ENCODE measurements around the gene NUDT4.

NUDT4 gene

GRCh38 chr12:93422050-93422449 is 44.3 kb downstream of the NUDT4 start:
- H3K18ac ChIP-seq (ENCODE audit: low read length): no peak overlapping the region

GRCh38 chr12:93425736-93426411 is 48.1 kb downstream of the NUDT4 start:
- Histone ChIP-seq H3K9me3 (ENCODE audit: insufficient read depth, low read depth, low read length) (no peaks in the 10 kb centered on the region), H3K4me3 (ENCODE audit: low read depth, low read length) (no peak overlapping the region), H3K18ac (ENCODE audit: low read length) (no peak overlapping the region), H2BK5ac (ENCODE audit: low read depth, low read length, poor library complexity) (no peak overlapping the region), H3K9ac (ENCODE audit: low read length) (no peak overlapping the region), H4K12ac (ENCODE audit: low read depth, low read length) (no peak overlapping the region), H3K4me2 (ENCODE audit: low read length) (no peak overlapping the region), H3K14ac (ENCODE audit: low read length) (no peak overlapping the region), H3K79me1 (ENCODE audit: low read length) (no peaks in the 10 kb centered on the region), H3K27me3 (ENCODE audit: insufficient read depth, low read length) (no peaks in the 10 kb centered on the region), H3K23ac (ENCODE audit: low read length) (no peak overlapping the region), H2AK5ac (ENCODE audit: low read length) (no peak overlapping the region), H3K79me2 (ENCODE audit: control insufficient read depth, insufficient read depth, low read length, poor library complexity) (peaks cover 12% of the 10 kb centered on the region), H4K8ac (ENCODE audit: low read depth, low read length) (no peak overlapping the region), H2BK12ac (ENCODE audit: low read length) (no peak overlapping the region), H2AFZ (ENCODE audit: insufficient read depth, low read length, poor library complexity) (no peak overlapping the region), H3K4ac (ENCODE audit: low read depth, low read length) (peak overlapping the region; percentile 51), H3K27ac (ENCODE audit: low read depth, low read length) (no peak overlapping the region), H4K91ac (ENCODE audit: low read depth, low read length) (no peak overlapping the region), H2BK120ac (ENCODE audit: insufficient read depth, low read length, poor library complexity) (no peak overlapping the region), H3K4me1 (ENCODE audit: control insufficient read depth in 1 of 2, insufficient read depth in 2 of 2, low read length in 2 of 2) (peaks cover 2 to 3% of the 10 kb centered on the region in 2 experiments), H3K36me3 (ENCODE audit: control insufficient read depth in 1 of 2, insufficient read depth in 2 of 2, low read length in 2 of 2) (no peaks in the 10 kb centered on the region)
- WGBS (ENCODE audit: extremely low coverage, insufficient coverage, insufficient read length): no CpG with 5 or more reads among the region's 8 CpGs
- DNase-seq: no peak

More at GRCh38 chr12:93422050-93422449, 44.3 kb downstream of the NUDT4 start:
- H2BK12ac ChIP-seq (ENCODE audit: low read length): no peak overlapping the region
- WGBS (ENCODE audit: extremely low coverage, insufficient coverage, insufficient read length): no CpG with 5 or more reads among the region's 2 CpGs
- no peak overlapping the region for H3K4me3 ChIP-seq (ENCODE audit: low read depth, low read length)
- H3K9ac ChIP-seq (ENCODE audit: low read length): no peak overlapping the region
- H3K14ac ChIP-seq (ENCODE audit: low read length): no peak overlapping the region
- no peak overlapping the region for H4K12ac ChIP-seq (ENCODE audit: low read depth, low read length)
- no peak overlapping the region for H2BK120ac ChIP-seq (ENCODE audit: insufficient read depth, low read length, poor library complexity)
- H3K9me3 ChIP-seq (ENCODE audit: insufficient read depth, low read depth, low read length): no peaks in the 10 kb centered on the region
- no peak overlapping the region for H4K91ac ChIP-seq (ENCODE audit: low read depth, low read length)
- no peaks in the 10 kb centered on the region for H3K27me3 ChIP-seq (ENCODE audit: insufficient read depth, low read length)
- H3K4ac ChIP-seq (ENCODE audit: low read depth, low read length): no peak overlapping the region
- no peak overlapping the region for H3K23ac ChIP-seq (ENCODE audit: low read length)
- no peaks in the 10 kb centered on the region for H3K79me1 ChIP-seq (ENCODE audit: low read length)
- no peaks in the 10 kb centered on the region for H3K36me3 ChIP-seq (ENCODE audit: control insufficient read depth in 1 of 2, insufficient read depth in 2 of 2, low read length in 2 of 2)
- H2AK5ac ChIP-seq (ENCODE audit: low read length): no peak overlapping the region
- H3K4me1 ChIP-seq (ENCODE audit: control insufficient read depth in 1 of 2, insufficient read depth in 2 of 2, low read length in 2 of 2): no peaks in the 10 kb centered on the region
- peaks cover 9% of the 10 kb centered on the region for H3K79me2 ChIP-seq (ENCODE audit: control insufficient read depth, insufficient read depth, low read length, poor library complexity)
- H3K27ac ChIP-seq (ENCODE audit: low read depth, low read length): no peak overlapping the region
- no peak overlapping the region for H4K8ac ChIP-seq (ENCODE audit: low read depth, low read length)
- DNase-seq: no peak
- H3K4me2 ChIP-seq (ENCODE audit: low read length): no peak overlapping the region
- no peak overlapping the region for H2BK5ac ChIP-seq (ENCODE audit: low read depth, low read length, poor library complexity)
- no peak overlapping the region for H2AFZ ChIP-seq (ENCODE audit: insufficient read depth, low read length, poor library complexity)

GRCh38 chr12:93426412-93426805 is 48.7 kb downstream of the NUDT4 start:
- no peak overlapping the region for H3K4me2 ChIP-seq (ENCODE audit: low read length)
- H3K14ac ChIP-seq (ENCODE audit: low read length): no peak overlapping the region
- no peak overlapping the region for H4K91ac ChIP-seq (ENCODE audit: low read depth, low read length)
- H3K27me3 ChIP-seq (ENCODE audit: insufficient read depth, low read length): no peaks in the 10 kb centered on the region
- H3K9me3 ChIP-seq (ENCODE audit: insufficient read depth, low read depth, low read length): no peaks in the 10 kb centered on the region
- H4K12ac ChIP-seq (ENCODE audit: low read depth, low read length): no peak overlapping the region
- H3K27ac ChIP-seq (ENCODE audit: low read depth, low read length): no peak overlapping the region
- no peak overlapping the region for H4K8ac ChIP-seq (ENCODE audit: low read depth, low read length)
- peaks cover 2 to 3% of the 10 kb centered on the region in 2 experiments for H3K4me1 ChIP-seq (ENCODE audit: control insufficient read depth in 1 of 2, insufficient read depth in 2 of 2, low read length in 2 of 2)
- no peak overlapping the region for H3K4me3 ChIP-seq (ENCODE audit: low read depth, low read length)
- no CpG with 5 or more reads among the region's 1 CpG for WGBS (ENCODE audit: extremely low coverage, insufficient coverage, insufficient read length)
- H2AFZ ChIP-seq (ENCODE audit: insufficient read depth, low read length, poor library complexity): no peak overlapping the region
- no peak overlapping the region for H3K18ac ChIP-seq (ENCODE audit: low read length)
- peaks cover 12% of the 10 kb centered on the region for H3K79me2 ChIP-seq (ENCODE audit: control insufficient read depth, insufficient read depth, low read length, poor library complexity)
- no peak overlapping the region for H2BK5ac ChIP-seq (ENCODE audit: low read depth, low read length, poor library complexity)
- no peak overlapping the region for H3K9ac ChIP-seq (ENCODE audit: low read length)
- no peaks in the 10 kb centered on the region for H3K36me3 ChIP-seq (ENCODE audit: control insufficient read depth in 1 of 2, insufficient read depth in 2 of 2, low read length in 2 of 2)
- H2BK120ac ChIP-seq (ENCODE audit: insufficient read depth, low read length, poor library complexity): no peak overlapping the region
- no peaks in the 10 kb centered on the region for H3K79me1 ChIP-seq (ENCODE audit: low read length)
- no peak for DNase-seq
- H3K4ac ChIP-seq (ENCODE audit: low read depth, low read length): peak overlapping the region; percentile 83
- H3K23ac ChIP-seq (ENCODE audit: low read length): no peak overlapping the region
- H2BK12ac ChIP-seq (ENCODE audit: low read length): no peak overlapping the region
- no peak overlapping the region for H2AK5ac ChIP-seq (ENCODE audit: low read length)

GRCh38 chr12:93427779-93428564 is 50.2 kb downstream of the NUDT4 start:
- Histone ChIP-seq H3K36me3 (ENCODE audit: control insufficient read depth in 1 of 2, insufficient read depth in 2 of 2, low read length in 2 of 2) (no peaks in the 10 kb centered on the region), H3K9me3 (ENCODE audit: insufficient read depth, low read depth, low read length) (no peaks in the 10 kb centered on the region), H2BK120ac (ENCODE audit: insufficient read depth, low read length, poor library complexity) (no peak overlapping the region), H3K79me2 (ENCODE audit: control insufficient read depth, insufficient read depth, low read length, poor library complexity) (peaks cover 16% of the 10 kb centered on the region), H3K27me3 (ENCODE audit: insufficient read depth, low read length) (no peaks in the 10 kb centered on the region), H3K4me3 (ENCODE audit: low read depth, low read length) (no peak overlapping the region), H3K4ac (ENCODE audit: low read depth, low read length) (peak overlapping the region; percentile 97), H3K27ac (ENCODE audit: low read depth, low read length) (no peak overlapping the region), H3K14ac (ENCODE audit: low read length) (no peak overlapping the region), H2AK5ac (ENCODE audit: low read length) (no peak overlapping the region), H3K79me1 (ENCODE audit: low read length) (no peaks in the 10 kb centered on the region), H3K9ac (ENCODE audit: low read length) (no peak overlapping the region), H4K12ac (ENCODE audit: low read depth, low read length) (no peak overlapping the region), H2BK5ac (ENCODE audit: low read depth, low read length, poor library complexity) (no peak overlapping the region), H4K8ac (ENCODE audit: low read depth, low read length) (no peak overlapping the region), H3K4me1 (ENCODE audit: control insufficient read depth in 1 of 2, insufficient read depth in 2 of 2, low read length in 2 of 2) (peaks cover 2 to 3% of the 10 kb centered on the region in 2 experiments), H3K18ac (ENCODE audit: low read length) (no peak overlapping the region), H3K4me2 (ENCODE audit: low read length) (no peak overlapping the region), H2BK12ac (ENCODE audit: low read length) (no peak overlapping the region), H3K23ac (ENCODE audit: low read length) (no peak overlapping the region), H2AFZ (ENCODE audit: insufficient read depth, low read length, poor library complexity) (no peak overlapping the region), H4K91ac (ENCODE audit: low read depth, low read length) (no peak overlapping the region)
- no peak for DNase-seq
- WGBS (ENCODE audit: extremely low coverage, insufficient coverage, insufficient read length): no CpG with 5 or more reads among the region's 5 CpGs
